CD4-positive, alpha-beta memory T cell (primary cell): ENCODE measurements around the gene ITPR3. TPM values are rescaled to one million over a fixed set of nuclear protein-coding genes. Genes with fewer than 3 reads are reported as not detected.

Experiments
- CTCF ChIA-PET: fragments of 350-600 bp; sonication (Branson Sonifier 250); formaldehyde crosslinking; loops from one replicate; lab custom pipeline; 2021; ENCODE audit warnings: inconsistent platforms; ENCODE audit not compliant: partially characterized antibody; lab: Charles Lee
- POLR2A ChIA-PET: fragments of 350-600 bp; sonication (Branson Sonifier 250); formaldehyde crosslinking; loops from one replicate; lab custom pipeline; 2021; ENCODE audit not compliant: partially characterized antibody; lab: Charles Lee
- DNase-seq, 5 donors: peaks; one replicate each; pipeline versions ENCODE4 v3.0.0 to v3.0.0-alpha.2; 2020 to 2022; ENCODE audit warnings: mixed read lengths in 1 of 5
- H3K27ac ChIP-seq: one replicate; pipeline ENCODE4 v1.7.0; 2013; ENCODE audit warnings: low read depth, low read length
- H3K27me3 ChIP-seq: 2 replicates; pipeline ENCODE4 v1.7.0; 2013; ENCODE audit warnings: mild to moderate bottlenecking, low read length, moderate library complexity; ENCODE audit not compliant: insufficient read depth
- H3K36me3 ChIP-seq: 2 replicates; pipeline ENCODE4 v1.7.0; 2013; ENCODE audit warnings: mild to moderate bottlenecking, low read length, moderate library complexity; ENCODE audit not compliant: insufficient read depth
- H3K4me1 ChIP-seq: 2 replicates; pipeline ENCODE4 v1.7.0; 2013; ENCODE audit warnings: mild to moderate bottlenecking, low read length, moderate library complexity; ENCODE audit not compliant: insufficient read depth
- H3K4me3 ChIP-seq, 2 donors: one replicate each; pipeline ENCODE4 v1.7.0; 2013; ENCODE audit warnings: low read length in 2 of 2, mild to moderate bottlenecking in 1 of 2
- H3K9me3 ChIP-seq, 2 donors: one replicate each; pipeline ENCODE4 v1.7.0; 2013; ENCODE audit warnings: low read length in 2 of 2, control low read depth in 1 of 2; ENCODE audit not compliant: control insufficient read depth in 1 of 2
- H3K27ac Mint-ChIP-seq, 7 donors: one replicate each; pipeline ENCODE4 v1.8.0; 2020 to 2021; ENCODE audit warnings: mixed read lengths in 7 of 7, mild to moderate bottlenecking in 6 of 7, inconsistent platforms in 3 of 7, moderate library complexity in 3 of 7
- H3K27me3 Mint-ChIP-seq, 2 donors: one replicate each; pipeline ENCODE4 v1.8.0; 2020 to 2021; ENCODE audit warnings: mixed read lengths in 2 of 2
- H3K36me3 Mint-ChIP-seq, 2 donors: one replicate each; pipeline ENCODE4 v1.8.0; 2020 to 2021; ENCODE audit warnings: mixed read lengths in 2 of 2, inconsistent platforms in 1 of 2, mild to moderate bottlenecking in 1 of 2
- H3K4me1 Mint-ChIP-seq, 4 donors: one replicate each; pipeline ENCODE4 v1.8.0; 2020 to 2021; ENCODE audit warnings: mixed read lengths in 4 of 4, mild to moderate bottlenecking in 1 of 4
- H3K4me3 Mint-ChIP-seq, 8 donors: one replicate each; pipeline ENCODE4 v1.8.0; 2020 to 2021; ENCODE audit warnings: mixed read lengths in 8 of 8, mild to moderate bottlenecking in 7 of 8, moderate library complexity in 6 of 8, inconsistent platforms in 3 of 8
- H3K9me3 Mint-ChIP-seq, 8 donors: one replicate each; pipeline ENCODE4 v1.8.0; 2020 to 2021; ENCODE audit warnings: mixed read lengths in 8 of 8, mild to moderate bottlenecking in 5 of 8, inconsistent platforms in 3 of 8, moderate library complexity in 1 of 8
- intact Hi-C: fragments of 100-400 bp; cut with micrococcal nuclease; formaldehyde crosslinking; loops from one replicate; pipeline ENCODE4 v1.15.1; 2023
- polyA plus RNA-seq, 2 donors: library from polyadenylated mRNA; unstranded; fragments of 300-500 nt; fragmentation: Illumina TruSeq; gene quantifications; one replicate each; pipeline ENCODE4 v1.2.3, GENCODE V29; 2021
- total RNA-seq, 2 experiments: library from RNA; stranded (reverse); gene quantifications; one replicate each; pipeline ENCODE4 v1.2.3, GENCODE V29; 2021

The ITPR3 gene
- total and polyA plus RNA-seq, 4 experiments from 2014 or later = 0.55 to 72.4 (median 39.7) TPM

- Histone ChIP-seq H3K4me3 (no peak overlapping the region), H3K27me3 (peaks cover 4% of the 10 kb centered on the region), H3K36me3 (no peaks in the 10 kb centered on the region), H3K27ac (no peak overlapping the region), H3K9me3 (no peaks in the 10 kb centered on the region), H3K4me1 (no peaks in the 10 kb centered on the region)
- DNase-seq = no peak
- Mint-ChIP-seq H3K9me3 (no peaks in the 10 kb centered on the region), H3K36me3 (no peaks in the 10 kb centered on the region), H3K27me3 (no peaks in the 10 kb centered on the region), H3K4me3 (no peak overlapping the region), H3K4me1 (no peaks in the 10 kb centered on the region), H3K27ac (no peak overlapping the region)
- intact Hi-C loops = no loop called here
- ChIA-PET CTCF (interaction anchor here (0.7 to 0.9 kb wide), 3 partner anchors 27 to 33 kb away, joined by 3 read pairs; partner anchors contain the start of gene UQCC2), POLR2A (no interaction called here)
These were observed 117.0 kb downstream of the ITPR3 start for GRCh38 chr6:33738153-33738552.

- Mint-ChIP-seq H3K9me3 (no peaks in the 10 kb centered on the region), H3K36me3 (no peaks in the 10 kb centered on the region), H3K27me3 (no peaks in the 10 kb centered on the region), H3K4me3 (no peak overlapping the region), H3K4me1 (no peaks in the 10 kb centered on the region), H3K27ac (no peak overlapping the region)
- H3K9me3 ChIP-seq = no peaks in the 10 kb centered on the region
- H3K27ac ChIP-seq = no peak overlapping the region
- intact Hi-C loops = no loop called here
- ChIA-PET POLR2A (no interaction called here), CTCF (no interaction called here)
- DNase-seq = no peak
- peaks cover 6% of the 10 kb centered on the region for H3K27me3 ChIP-seq
- no peaks in the 10 kb centered on the region for H3K4me1 ChIP-seq
- H3K36me3 ChIP-seq = no peaks in the 10 kb centered on the region
- H3K4me3 ChIP-seq = no peak overlapping the region
These were observed 117.8 kb downstream of the ITPR3 start for GRCh38 chr6:33738879-33739278.

GRCh38 chr6:33739571-33739970 is 118.4 kb downstream of the ITPR3 start:
- Histone ChIP-seq H3K4me3 (no peak overlapping the region), H3K9me3 (no peaks in the 10 kb centered on the region), H3K27me3 (peaks cover 7% of the 10 kb centered on the region), H3K27ac (no peak overlapping the region), H3K36me3 (no peaks in the 10 kb centered on the region), H3K4me1 (no peaks in the 10 kb centered on the region)
- Mint-ChIP-seq H3K4me3 (no peak overlapping the region), H3K9me3 (no peaks in the 10 kb centered on the region), H3K36me3 (no peaks in the 10 kb centered on the region), H3K4me1 (peaks cover 0 to 4% (median 3%) of the 10 kb centered on the region in 4 donors), H3K27me3 (peaks cover 0 to 4% of the 10 kb centered on the region in 2 donors), H3K27ac (no peak overlapping the region)
- CTCF ChIA-PET = no interaction called here
- intact Hi-C loops = no loop called here
- POLR2A ChIA-PET = no interaction called here
- DNase-seq = no peak

- Mint-ChIP-seq H3K4me1 (peaks cover 0 to 4% (median 3%) of the 10 kb centered on the region in 4 donors), H3K27me3 (peaks cover 0 to 4% of the 10 kb centered on the region in 2 donors), H3K4me3 (no peak overlapping the region), H3K27ac (no peak overlapping the region), H3K36me3 (no peaks in the 10 kb centered on the region), H3K9me3 (no peaks in the 10 kb centered on the region)
- ChIA-PET POLR2A (no interaction called here), CTCF (no interaction called here)
- no peaks in the 10 kb centered on the region for H3K4me1 ChIP-seq
- no peak overlapping the region for H3K4me3 ChIP-seq
- H3K9me3 ChIP-seq = no peaks in the 10 kb centered on the region
- H3K27ac ChIP-seq = no peak overlapping the region
- H3K36me3 ChIP-seq = no peaks in the 10 kb centered on the region
- intact Hi-C loops = no loop called here
- peaks cover 7% of the 10 kb centered on the region for H3K27me3 ChIP-seq
- no peak for DNase-seq
These were observed 119.1 kb downstream of the ITPR3 start for GRCh38 chr6:33740204-33740608.

GRCh38 chr6:33740794-33741193 is 119.7 kb downstream of the ITPR3 start:
- H3K4me3 Mint-ChIP-seq = no peak overlapping the region
- H3K4me1 ChIP-seq = no peaks in the 10 kb centered on the region
- no peak for DNase-seq
- H3K4me3 ChIP-seq = no peak overlapping the region
- H3K36me3 ChIP-seq = no peaks in the 10 kb centered on the region
- H3K36me3 Mint-ChIP-seq = no peaks in the 10 kb centered on the region
- H3K27ac ChIP-seq = no peak overlapping the region
- CTCF ChIA-PET = interaction anchor here (0.6 to 1.1 kb wide), 2 partner anchors 751 to 786 kb away, joined by 3 to 4 read pairs; no protein-coding TSS in a partner anchor
- H3K27me3 ChIP-seq = peaks cover 7% of the 10 kb centered on the region
- H3K27me3 Mint-ChIP-seq = peaks cover 0 to 4% of the 10 kb centered on the region in 2 donors
- POLR2A ChIA-PET = no interaction called here
- H3K9me3 ChIP-seq = no peaks in the 10 kb centered on the region
- H3K4me1 Mint-ChIP-seq = peaks cover 0 to 4% (median 3%) of the 10 kb centered on the region in 4 donors
- no peak overlapping the region for H3K27ac Mint-ChIP-seq
- intact Hi-C loops = no loop called here
- no peaks in the 10 kb centered on the region for H3K9me3 Mint-ChIP-seq

- H3K36me3 Mint-ChIP-seq = no peaks in the 10 kb centered on the region
- ChIA-PET POLR2A (no interaction called here), CTCF (interaction anchor here (0.6 to 5.1 kb wide), 4 partner anchors 31 to 784 kb away, joined by 3 to 42 read pairs (median 12); partner anchors contain the start of gene UQCC2)
- H3K4me3 ChIP-seq = no peak overlapping the region
- DNase-seq = no peak
- intact Hi-C loops = no loop called here
- no peak overlapping the region for H3K27ac Mint-ChIP-seq
- H3K9me3 Mint-ChIP-seq = no peaks in the 10 kb centered on the region
- no peak overlapping the region for H3K4me3 Mint-ChIP-seq
- H3K9me3 ChIP-seq = no peaks in the 10 kb centered on the region
- H3K27me3 ChIP-seq = peaks cover 7% of the 10 kb centered on the region
- no peaks in the 10 kb centered on the region for H3K4me1 ChIP-seq
- H3K27me3 Mint-ChIP-seq = peaks cover 0 to 5% of the 10 kb centered on the region in 2 donors
- H3K27ac ChIP-seq = no peak overlapping the region
- H3K36me3 ChIP-seq = no peaks in the 10 kb centered on the region
- H3K4me1 Mint-ChIP-seq = peaks cover 0 to 4% (median 3%) of the 10 kb centered on the region in 4 donors
These were observed 121.0 kb downstream of the ITPR3 start for GRCh38 chr6:33742092-33742491.

- Mint-ChIP-seq H3K4me1 (peaks cover 0 to 4% (median 3%) of the 10 kb centered on the region in 4 donors), H3K36me3 (no peaks in the 10 kb centered on the region), H3K27ac (no peak overlapping the region), H3K4me3 (no peak overlapping the region), H3K9me3 (no peaks in the 10 kb centered on the region), H3K27me3 (peaks cover 0 to 7% of the 10 kb centered on the region in 2 donors)
- no peaks in the 10 kb centered on the region for H3K36me3 ChIP-seq
- peaks cover 7% of the 10 kb centered on the region for H3K27me3 ChIP-seq
- no peak for DNase-seq
- H3K9me3 ChIP-seq = no peaks in the 10 kb centered on the region
- intact Hi-C loops = no loop called here
- H3K4me3 ChIP-seq = no peak overlapping the region
- CTCF ChIA-PET = interaction anchor here (0.6 to 5.1 kb wide), 11 partner anchors 20 to 540 kb away, joined by 3 to 42 read pairs (median 6); partner anchors contain the start of gene UQCC2
- POLR2A ChIA-PET = no interaction called here
- no peak overlapping the region for H3K27ac ChIP-seq
- no peaks in the 10 kb centered on the region for H3K4me1 ChIP-seq
These were observed 121.7 kb downstream of the ITPR3 start for GRCh38 chr6:33742837-33743236.
